SK-N-SH (cell line): ENCODE data around the gene CHKB.

Source experiments
- CHD2 ChIP-seq: fragments of 150-350 bp; IDR thresholded peaks from 2 replicates; pipeline ENCODE4 v1.6.1; 2018; ENCODE audit warnings: low read length; ENCODE audit not compliant: partially characterized antibody
- CTCF ChIP-seq: fragments of 200-600 bp; sonication (generic); IDR thresholded peaks from 2 replicates; pipeline ENCODE4 v1.6.1; 2017; ENCODE audit warnings: antibody characterized with exemption, mild to moderate bottlenecking, moderate library complexity
- EZH2phosphoT487 ChIP-seq: fragments of 200-600 bp; sonication (generic); IDR thresholded peaks from 2 replicates; pipeline ENCODE4 v1.6.1; 2017; ENCODE audit warnings: low read depth, mixed run types, mild to moderate bottlenecking, antibody characterized with exemption, moderate library complexity, borderline replicate concordance
- MXI1 ChIP-seq: IDR thresholded peaks from 2 replicates; pipeline ENCODE4 v1.6.1; 2012; ENCODE audit warnings: mild to moderate bottlenecking, low read depth, low read length, improper control_type of control experiment
- NFIC ChIP-seq: IDR thresholded peaks from 2 replicates; pipeline ENCODE4 v1.4.0; 2012; ENCODE audit warnings: borderline replicate concordance
- POLR2AphosphoS5 ChIP-seq: IDR thresholded peaks from 2 replicates; pipeline ENCODE4 v1.6.1; 2012; ENCODE audit warnings: low read depth, low read length
- TF ChIP-seq, protein P1 (sequence below): fragments of 150-350 bp; IDR thresholded peaks from 2 replicates; pipeline ENCODE4 v1.6.1; 2017; ENCODE audit warnings: antibody characterized with exemption, low read length, low read depth, borderline replicate concordance

- TF ChIP-seq CTCF (no peak), EZH2phosphoT487 (no peak), CHD2 (no peak), MXI1 (no peak), POLR2AphosphoS5 (no peak), NFIC (no peak)
- TF ChIP-seq, protein P1, sequence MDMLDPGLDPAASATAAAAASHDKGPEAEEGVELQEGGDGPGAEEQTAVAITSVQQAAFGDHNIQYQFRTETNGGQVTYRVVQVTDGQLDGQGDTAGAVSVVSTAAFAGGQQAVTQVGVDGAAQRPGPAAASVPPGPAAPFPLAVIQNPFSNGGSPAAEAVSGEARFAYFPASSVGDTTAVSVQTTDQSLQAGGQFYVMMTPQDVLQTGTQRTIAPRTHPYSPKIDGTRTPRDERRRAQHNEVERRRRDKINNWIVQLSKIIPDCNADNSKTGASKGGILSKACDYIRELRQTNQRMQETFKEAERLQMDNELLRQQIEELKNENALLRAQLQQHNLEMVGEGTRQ: no peak
These were observed 44.9 kb downstream of the CHKB start for GRCh38 chr22:50537765-50538164.
